IMR-90 (cell line): ENCODE data around the gene NAV1. TPM values are rescaled to one million over a fixed set of nuclear protein-coding genes. Genes with fewer than 3 reads are reported as not detected.

Source experiments
- ATAC-seq: fragments of 200-7000 bp; cut with Tn5 transposase; 2 replicates; pipeline ENCODE4 v1.9.1; 2020; ENCODE audit warnings: low read depth, mild to moderate bottlenecking, moderate library complexity
- BruUV-seq: library from RNA; stranded (reverse); fragments of 400-500 nt; replicated peaks from 2 replicates; lab custom pipeline; 2021; lab: Mats Ljungman, UMichigan
- CTCF ChIA-PET: fragments of 300-600 bp; formaldehyde crosslinking; extraction: SDS; loops from one replicate; lab custom pipeline; 2021; ENCODE audit warnings: antibody characterized with exemption; lab: Yijun Ruan, JAX
- POLR2A ChIA-PET: fragments of 300-600 bp; sonication (Branson Sonifier 250); formaldehyde crosslinking; loops from one replicate; lab custom pipeline; 2022; ENCODE audit warnings: antibody characterized with exemption; ENCODE audit not compliant: unreplicated experiment; lab: Charles Lee
- DNase-seq: peaks from one replicate; pipeline ENCODE4 v3.0.0; 2013
- H2AFZ ChIP-seq: replicated peaks from 2 replicates; pipeline ENCODE3; 2013; ENCODE audit warnings: low read length, mild to moderate bottlenecking; ENCODE audit not compliant: poor library complexity
- H2AK5ac ChIP-seq: 2 replicates; pipeline ENCODE4 v1.6.1; 2013; ENCODE audit warnings: low read depth, low read length, inconsistent platforms
- H2AK9ac ChIP-seq: replicated peaks from 2 replicates; pipeline ENCODE3; 2013; ENCODE audit warnings: mild to moderate bottlenecking, low read depth, low read length, moderate library complexity; ENCODE audit not compliant: poor library complexity
- H2BK120ac ChIP-seq: 2 replicates; pipeline ENCODE4 v1.6.1; 2013; ENCODE audit warnings: low read depth, low read length, inconsistent platforms
- H2BK15ac ChIP-seq: 3 replicates; pipeline ENCODE4 v1.6.1; 2013; ENCODE audit warnings: low read depth, low read length, inconsistent platforms
- H2BK20ac ChIP-seq: 2 replicates; pipeline ENCODE4 v1.6.1; 2013; ENCODE audit warnings: low read depth, mild to moderate bottlenecking, inconsistent platforms, low read length, moderate library complexity
- H2BK5ac ChIP-seq: 2 replicates; pipeline ENCODE4 v1.6.1; 2013; ENCODE audit warnings: mild to moderate bottlenecking, low read depth, low read length, inconsistent platforms; ENCODE audit not compliant: poor library complexity, severe bottlenecking
- H3K14ac ChIP-seq: replicated peaks from 2 replicates; pipeline ENCODE4 v1.6.1; 2013; ENCODE audit warnings: low read depth, low read length, inconsistent platforms
- H3K18ac ChIP-seq: 2 replicates; pipeline ENCODE4 v1.6.1; 2013; ENCODE audit warnings: low read depth, low read length, control low read depth
- H3K23ac ChIP-seq: 2 replicates; pipeline ENCODE4 v1.6.1; 2013; ENCODE audit warnings: low read depth, low read length, inconsistent platforms
- H3K27ac ChIP-seq: 2 replicates; pipeline ENCODE4 v1.5.1; 2013; ENCODE audit warnings: mild to moderate bottlenecking, control low read depth, low read length; ENCODE audit not compliant: insufficient read depth
- H3K27me3 ChIP-seq: 2 replicates; pipeline ENCODE4 v1.6.1; 2013; ENCODE audit warnings: low read length; ENCODE audit not compliant: control insufficient read depth, insufficient read depth
- H3K36me3 ChIP-seq: 2 replicates; pipeline ENCODE4 v1.6.1; 2013; ENCODE audit warnings: low read length, mixed read lengths; ENCODE audit not compliant: control insufficient read depth, insufficient read depth
- H3K4ac ChIP-seq: 2 replicates; pipeline ENCODE4 v1.6.1; 2013; ENCODE audit warnings: low read depth, low read length, inconsistent platforms
- H3K4me1 ChIP-seq: 2 replicates; pipeline ENCODE4 v1.6.1; 2013; ENCODE audit warnings: low read length, mixed read lengths; ENCODE audit not compliant: control insufficient read depth, insufficient read depth
- H3K4me2 ChIP-seq: 2 replicates; pipeline ENCODE4 v1.6.1; 2013; ENCODE audit warnings: low read depth, mild to moderate bottlenecking, control low read depth, low read length, moderate library complexity
- H3K4me3 ChIP-seq: 2 replicates; pipeline ENCODE4 v1.5.1; 2013; ENCODE audit warnings: low read depth, mild to moderate bottlenecking, control low read depth, low read length, moderate library complexity; ENCODE audit not compliant: insufficient read depth
- H3K56ac ChIP-seq: 2 replicates; pipeline ENCODE4 v1.6.1; 2013; ENCODE audit warnings: low read length, inconsistent platforms; ENCODE audit not compliant: insufficient read depth; ENCODE audit errors: extremely low read depth
- H3K79me1 ChIP-seq, 2 experiments: 2 replicates each; pipeline ENCODE4 v1.6.1; 2013; ENCODE audit warnings: low read length in 2 of 2, inconsistent platforms in 1 of 2, low read depth in 1 of 2
- H3K9ac ChIP-seq: 2 replicates; pipeline ENCODE4 v1.6.1; 2013; ENCODE audit warnings: low read depth, low read length, control low read depth
- H3K9me1 ChIP-seq: 2 replicates; pipeline ENCODE4 v1.6.1; 2013; ENCODE audit warnings: low read length, inconsistent platforms; ENCODE audit not compliant: insufficient read depth
- H3K9me3 ChIP-seq: 2 replicates; pipeline ENCODE4 v1.6.1; 2013; ENCODE audit warnings: low read length; ENCODE audit not compliant: control insufficient read depth, insufficient read depth
- H4K20me1 ChIP-seq: 2 replicates; pipeline ENCODE4 v1.6.1; 2013; ENCODE audit warnings: low read length, inconsistent platforms; ENCODE audit not compliant: insufficient read depth
- H4K5ac ChIP-seq: 2 replicates; pipeline ENCODE4 v1.6.1; 2013; ENCODE audit warnings: mild to moderate bottlenecking, low read depth, low read length, control low read depth
- H4K8ac ChIP-seq, 2 experiments: 2 replicates each; pipeline ENCODE4 v1.6.1; 2013; ENCODE audit warnings: low read depth in 2 of 2, low read length in 2 of 2, control low read depth in 1 of 2, inconsistent platforms in 1 of 2
- H4K91ac ChIP-seq: 2 replicates; pipeline ENCODE4 v1.6.1; 2013; ENCODE audit warnings: low read depth, low read length, inconsistent platforms; ENCODE audit not compliant: insufficient read depth
- CEBPB ChIP-seq: IDR thresholded peaks from 2 replicates; pipeline ENCODE4 v1.6.1; 2012; ENCODE audit warnings: low read depth, low read length, improper control_type of control experiment
- CHD1 ChIP-seq: IDR thresholded peaks from 2 replicates; pipeline ENCODE4 v1.6.1; 2012; ENCODE audit warnings: low read depth, low read length, improper control_type of control experiment
- MXI1 ChIP-seq: IDR thresholded peaks from 2 replicates; pipeline ENCODE4 v1.6.1; 2012; ENCODE audit warnings: low read depth, mild to moderate bottlenecking, low read length, moderate library complexity, borderline replicate concordance
- POLR2A ChIP-seq: IDR thresholded peaks from 2 replicates; pipeline ENCODE4 v1.6.1; 2012; ENCODE audit warnings: mild to moderate bottlenecking, low read depth, low read length
- RAD21 ChIP-seq: IDR thresholded peaks from 2 replicates; pipeline ENCODE4 v1.6.1; 2012; ENCODE audit warnings: low read length, improper control_type of control experiment
- RCOR1 ChIP-seq: IDR thresholded peaks from 2 replicates; pipeline ENCODE4 v1.6.1; 2012; ENCODE audit warnings: mild to moderate bottlenecking, low read length, improper control_type of control experiment; ENCODE audit not compliant: insufficient replicate concordance
- WGBS, 2 experiments: methylation state at CpG; one replicate each; pipeline versions ENCODE4 v1.1.5 to v1.1.7; 2013; ENCODE audit warnings: missing lambda C conversion rate in 2 of 2; ENCODE audit not compliant: insufficient read length in 1 of 2; ENCODE audit errors: extremely low coverage in 2 of 2; 5-methylcytosine and 5-hydroxymethylcytosine counted together
- dilution Hi-C: fragments of 300-500 bp; cut with HindIII; formaldehyde crosslinking; loops from one replicate; pipeline ENCODE4 v1.14.3; 2018; ENCODE audit warnings: low sequenced_read_pairs; ENCODE audit not compliant: unreplicated experiment
- in situ Hi-C: fragments of 300-500 bp; cut with MboI; formaldehyde crosslinking; loops from 3 replicates; pipeline ENCODE4 v1.14.3; 2019; ENCODE audit warnings: low sequenced_read_pairs, inconsistent platforms, mixed read lengths
- intact Hi-C: fragments of 100-400 bp; cut with micrococcal nuclease; formaldehyde crosslinking; loops from 2 replicates; pipeline ENCODE4 v1.10.0; 2022
- polyA plus RNA-seq, 3 experiments: library from polyadenylated mRNA; depleted of rRNA; stranded (reverse); fragments of >200 nt; gene quantifications; 2 replicates each; pipeline ENCODE4 v1.2.3, GENCODE V29; 2012; ENCODE audit warnings: low replicate concordance in 1 of 3
- total RNA-seq: library from RNA; depleted of rRNA; stranded (reverse); fragments of >200 nt; gene quantifications from 2 replicates; pipeline ENCODE4 v1.2.3, GENCODE V29; 2012

NAV1 gene
- total and polyA plus RNA-seq, 2 of the 4 experiments (the other 2 are of a cell fraction): 14.0 to 23.1 TPM

DNA sequence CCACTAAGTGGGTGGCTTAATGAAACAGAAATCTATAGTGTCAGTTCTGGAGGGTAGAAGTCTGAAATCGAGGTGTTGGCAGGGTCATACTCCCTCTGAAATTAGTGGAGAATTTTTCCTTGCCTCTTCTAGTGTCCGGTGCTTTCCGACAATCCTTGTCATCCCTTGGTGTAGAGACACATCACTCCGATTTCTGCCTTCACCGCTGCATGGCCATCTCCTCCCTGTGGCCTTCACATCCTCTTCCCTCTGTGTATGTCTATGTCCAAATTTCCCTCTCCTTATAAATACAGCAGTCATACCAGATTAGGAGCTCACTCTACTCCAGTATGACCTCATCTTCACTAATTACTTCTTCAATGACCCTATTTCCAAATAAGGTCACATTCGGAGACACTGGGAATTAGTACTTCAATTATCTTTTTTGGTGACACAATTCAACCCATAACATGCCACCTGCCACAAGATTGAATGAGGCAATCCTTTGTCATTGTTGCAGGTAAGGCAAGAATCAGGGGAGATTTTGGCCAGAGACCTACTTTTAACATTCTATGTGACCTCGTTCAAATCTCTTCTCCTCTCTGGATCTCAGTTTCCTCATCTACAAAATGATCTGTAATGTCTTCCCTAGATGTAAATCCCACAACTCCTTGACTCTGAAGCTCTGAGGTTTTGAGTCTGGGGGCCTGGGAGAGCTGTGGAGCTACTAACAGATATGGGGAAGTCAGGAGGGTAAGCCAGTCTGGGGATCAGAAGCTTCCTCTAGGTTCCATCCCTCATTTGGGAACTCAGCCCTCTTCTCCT lies 16.1 kb downstream of the NAV1 start (continued):
- no peak for TF ChIP-seq CEBPB
- no peak for TF ChIP-seq RCOR1

- no peak overlapping the region for H3K4me3 ChIP-seq
- no peaks in the 10 kb centered on the region for H4K20me1 ChIP-seq
- no peak overlapping the region for H2AK9ac ChIP-seq
- in situ Hi-C loops (loop anchor here (5.0 kb wide), 2 partner anchors 152 to 232 kb away; no protein-coding TSS in a partner anchor), dilution Hi-C loops (no loop called here), intact Hi-C loops (no loop called here)
- no peak overlapping the region for H2BK15ac ChIP-seq
- ChIA-PET POLR2A (no interaction called here), CTCF (no interaction called here)
- no peak overlapping the region for H4K8ac ChIP-seq
- H2BK20ac ChIP-seq: peak overlapping the region; percentile 47; the same call in 1 of the 2 replicates
- H3K27me3 ChIP-seq: no peaks in the 10 kb centered on the region
- H2AFZ ChIP-seq: no peak overlapping the region
- no peak for DNase-seq
- no peak overlapping the region for H2AK5ac ChIP-seq
- no peak overlapping the region for H3K18ac ChIP-seq
- no peak overlapping the region for H3K23ac ChIP-seq
- no peak for ATAC-seq
- BruUV-seq: no TSS peak
- no peak overlapping the region for H3K4me2 ChIP-seq
- H3K56ac ChIP-seq: no peak overlapping the region
- H3K9ac ChIP-seq: no peak overlapping the region
- H2BK5ac ChIP-seq: no peak overlapping the region
- WGBS, 2 experiments: 81% methylated on average over 6 of the region's 9 CpGs; no CpG with 5 or more reads in 1 of the 2 experiments
- H3K9me3 ChIP-seq: no peaks in the 10 kb centered on the region
- peak overlapping the region; percentile 43; the same call in 1 of the 2 replicates for H4K91ac ChIP-seq
- peaks cover 50% of the 10 kb centered on the region for H3K4me1 ChIP-seq
- peaks cover 38% of the 10 kb centered on the region for H3K9me1 ChIP-seq
- TF ChIP-seq RAD21: no peak
- no peak for TF ChIP-seq CHD1
- TF ChIP-seq MXI1: no peak
- TF ChIP-seq POLR2A: no peak
- no peak overlapping the region for H4K5ac ChIP-seq
- peak overlapping the region; percentile 37; the same call in 1 of the 2 replicates for H3K4ac ChIP-seq
- peaks cover 30 to 96% of the 10 kb centered on the region in 2 experiments for H3K79me1 ChIP-seq
- H3K14ac ChIP-seq: no peak overlapping the region; the same call in 1 of the 2 replicates
- no peak overlapping the region for H3K27ac ChIP-seq
- peak overlapping the region; percentile 39; the same call in 1 of the 2 replicates for H2BK120ac ChIP-seq
- 0 out of 2 replicates have a peak, but pooled peaks cover 2% of the 10 kb centered on the region for H3K36me3 ChIP-seq
Measured at GRCh38 chr1:201555593-201555945, 16.6 kb downstream of the NAV1 start.
